ENCODE results near the gene RERE. TPM values are rescaled to one million over a fixed set of nuclear protein-coding genes. Genes with fewer than 3 reads are reported as not detected.

The RERE gene
- total RNA-seq, 1 experiment from 2014 or later, result 217 TPM

- ATAC-seq, result peak; percentile 95
- no peak overlapping the region for H3K4me3 ChIP-seq (ENCODE audit: low read depth in 2 of 2, low read length in 2 of 2)
- no peaks in the 10 kb centered on the region for H3K36me3 ChIP-seq (ENCODE audit: control insufficient read depth, insufficient read depth, low read length)
- TF ChIP-seq TCF7L2 (IDR thresholded peaks at IDR 0.05; ENCODE audit: low read depth, low read length) (0 out of 2 replicates have a peak, but pooled peaks have one; percentile 18), REST (IDR thresholded peaks at IDR 0.05; ENCODE audit: insufficient read depth in 1 of 2, low read depth in 2 of 2, low read length in 1 of 2) (0 out of 4 replicates have a peak, but pooled peaks of 1 of the 2 experiments have one; percentile 50), POLR2AphosphoS5 (IDR thresholded peaks at IDR 0.05; ENCODE audit: low read depth, low read length) (no peak; the same call in 1 of the 2 replicates), SIN3A (IDR thresholded peaks at IDR 0.05; ENCODE audit: borderline replicate concordance, insufficient read depth, low read depth, low read length) (no peak)
- TF ChIP-seq, protein P1, sequence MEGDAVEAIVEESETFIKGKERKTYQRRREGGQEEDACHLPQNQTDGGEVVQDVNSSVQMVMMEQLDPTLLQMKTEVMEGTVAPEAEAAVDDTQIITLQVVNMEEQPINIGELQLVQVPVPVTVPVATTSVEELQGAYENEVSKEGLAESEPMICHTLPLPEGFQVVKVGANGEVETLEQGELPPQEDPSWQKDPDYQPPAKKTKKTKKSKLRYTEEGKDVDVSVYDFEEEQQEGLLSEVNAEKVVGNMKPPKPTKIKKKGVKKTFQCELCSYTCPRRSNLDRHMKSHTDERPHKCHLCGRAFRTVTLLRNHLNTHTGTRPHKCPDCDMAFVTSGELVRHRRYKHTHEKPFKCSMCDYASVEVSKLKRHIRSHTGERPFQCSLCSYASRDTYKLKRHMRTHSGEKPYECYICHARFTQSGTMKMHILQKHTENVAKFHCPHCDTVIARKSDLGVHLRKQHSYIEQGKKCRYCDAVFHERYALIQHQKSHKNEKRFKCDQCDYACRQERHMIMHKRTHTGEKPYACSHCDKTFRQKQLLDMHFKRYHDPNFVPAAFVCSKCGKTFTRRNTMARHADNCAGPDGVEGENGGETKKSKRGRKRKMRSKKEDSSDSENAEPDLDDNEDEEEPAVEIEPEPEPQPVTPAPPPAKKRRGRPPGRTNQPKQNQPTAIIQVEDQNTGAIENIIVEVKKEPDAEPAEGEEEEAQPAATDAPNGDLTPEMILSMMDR (IDR thresholded peaks at IDR 0.05), result peak; percentile 91
- CTCF ChIA-PET, result interaction anchor here (0.5 to 2.2 kb wide), 26 partner anchors 9 to 451 kb away, joined by 3 to 17 read pairs (median 4); no protein-coding TSS in a partner anchor
- peaks cover 30% of the 10 kb centered on the region for H3K4me1 ChIP-seq (ENCODE audit: control insufficient read depth, insufficient read depth, low read length)
- no peak for DNase-seq (ENCODE audit: low read depth, low spot score)
- BruUV-seq (replicated peaks), result no TSS peak
- POLR2A ChIA-PET, result interaction anchor here (0.6 kb wide), 2 partner anchors 15 to 33 kb away, joined by 3 to 4 read pairs; no protein-coding TSS in a partner anchor
- intact Hi-C loops (cut with micrococcal nuclease; ENCODE audit: unreplicated experiment) (loop anchor here (10.0 kb wide), 1 partner anchor 134 kb away; no protein-coding TSS in a partner anchor), in situ Hi-C loops (cut with HindIII; ENCODE audit: low pct_unique_long_range_greater_than_20kb, low sequenced_read_pairs) (no loop called here)
- peak overlapping the region; percentile 55; the same call in 1 of the 2 replicates for H3K27ac ChIP-seq (ENCODE audit: low read length)
- H3K9me3 ChIP-seq (ENCODE audit: control insufficient read depth, insufficient read depth, low read depth, low read length), result no peaks in the 10 kb centered on the region
- H3K27me3 ChIP-seq (ENCODE audit: control insufficient read depth, insufficient read depth, low read length), result no peaks in the 10 kb centered on the region
Measured at GRCh38 chr1:8848663-8849386, 31.4 kb upstream of the RERE start.

GRCh38 chr1:8847990-8848389 lies 30.6 kb upstream of the RERE start:
- Histone ChIP-seq H3K36me3 (ENCODE audit: control insufficient read depth, insufficient read depth, low read length) (no peaks in the 10 kb centered on the region), H3K4me3 (ENCODE audit: low read depth in 2 of 2, low read length in 2 of 2) (no peak overlapping the region), H3K4me1 (ENCODE audit: control insufficient read depth, insufficient read depth, low read length) (peaks cover 30% of the 10 kb centered on the region), H3K27ac (ENCODE audit: low read length) (peak overlapping the region; percentile 44; the same call in 1 of the 2 replicates), H3K9me3 (ENCODE audit: control insufficient read depth, insufficient read depth, low read depth, low read length) (no peaks in the 10 kb centered on the region), H3K27me3 (ENCODE audit: control insufficient read depth, insufficient read depth, low read length) (no peaks in the 10 kb centered on the region)
- DNase-seq (ENCODE audit: low read depth, low spot score) (no peak), ATAC-seq (no peak)
- no peak for TF ChIP-seq SIN3A (IDR thresholded peaks at IDR 0.05; ENCODE audit: borderline replicate concordance, insufficient read depth, low read depth, low read length)
- no peak for TF ChIP-seq POLR2AphosphoS5 (IDR thresholded peaks at IDR 0.05; ENCODE audit: low read depth, low read length)
- no peak for TF ChIP-seq REST (IDR thresholded peaks at IDR 0.05; ENCODE audit: insufficient read depth in 1 of 2, low read depth in 2 of 2, low read length in 1 of 2)
- TF ChIP-seq, protein P1 (IDR thresholded peaks at IDR 0.05), result no peak
- TF ChIP-seq TCF7L2 (IDR thresholded peaks at IDR 0.05; ENCODE audit: low read depth, low read length), result no peak
- ChIA-PET CTCF (interaction anchor here (0.7 to 2.2 kb wide), 6 partner anchors 11 to 94 kb away, joined by 3 to 17 read pairs (median 5); no protein-coding TSS in a partner anchor), POLR2A (interaction anchor here (0.6 kb wide), 1 partner anchor 16 kb away, joined by 3 read pairs; no protein-coding TSS in a partner anchor)
- no TSS peak for BruUV-seq (replicated peaks)
- in situ Hi-C loops (cut with HindIII; ENCODE audit: low pct_unique_long_range_greater_than_20kb, low sequenced_read_pairs) (no loop called here), intact Hi-C loops (cut with micrococcal nuclease; ENCODE audit: unreplicated experiment) (loop anchor here (10.0 kb wide), 1 partner anchor 133 kb away; no protein-coding TSS in a partner anchor)

Data from Panc1 (cell line).